ENCODE data around the gene SELPLG. TPM values are rescaled to one million over a fixed set of nuclear protein-coding genes. Genes with fewer than 3 reads are reported as not detected.

SELPLG gene
- total RNA-seq, 4 donors from 2014 or later, result 0.19 to 5.0 (median 2.6) TPM

- Histone ChIP-seq H3K36me3 (no peaks in the 10 kb centered on the region), H3K4me1 (no peaks in the 10 kb centered on the region), H3K27ac (peak overlapping the region in 1 of 4 donors; percentile 36), H3K9me3 (no peaks in the 10 kb centered on the region), H3K4me3 (no peak overlapping the region), H3K27me3 (no peaks in the 10 kb centered on the region)
- intact Hi-C loops (cut with DNase I; ENCODE audit: low total_unique reads) (no loop called here), in situ Hi-C loops (cut with MboI; ENCODE audit: low sequenced_read_pairs in 4 of 4) (no loop called here)
- no peak for DNase-seq
- TF ChIP-seq CTCF (IDR thresholded peaks at IDR 0.05 in 4 of 5, conservative IDR thresholded peaks at IDR 0.05 in 1 of 5), result no peak
- no peak for TF ChIP-seq POLR2A (IDR thresholded peaks at IDR 0.05)
- ATAC-seq, result no peak
Measured at GRCh38 chr12:108584456-108585065, 49.1 kb downstream of the SELPLG start.

- in situ Hi-C loops (cut with MboI; ENCODE audit: low sequenced_read_pairs in 4 of 4), result no loop called here
- no peak for ATAC-seq
Measured at GRCh38 chr12:108583991-108584390, 49.7 kb downstream of the SELPLG start.

GRCh38 chr12:108582978-108583770 lies 50.5 kb downstream of the SELPLG start:
- Histone ChIP-seq H3K9me3 (no peaks in the 10 kb centered on the region), H3K36me3 (no peaks in the 10 kb centered on the region), H3K4me1 (no peaks in the 10 kb centered on the region), H3K27ac (no peak overlapping the region), H3K4me3 (no peak overlapping the region), H3K27me3 (no peaks in the 10 kb centered on the region)
- no peak for TF ChIP-seq POLR2A (IDR thresholded peaks at IDR 0.05)
- TF ChIP-seq CTCF (IDR thresholded peaks at IDR 0.05 in 4 of 5, conservative IDR thresholded peaks at IDR 0.05 in 1 of 5), result no peak
- intact Hi-C loops (cut with DNase I; ENCODE audit: low total_unique reads), result no loop called here
- DNase-seq, result no peak
- in situ Hi-C loops (cut with MboI; ENCODE audit: low sequenced_read_pairs in 4 of 4), result no loop called here
- no peak for ATAC-seq

More at GRCh38 chr12:108583991-108584390, 49.7 kb downstream of the SELPLG start:
- Histone ChIP-seq H3K36me3 (no peaks in the 10 kb centered on the region), H3K4me3 (no peak overlapping the region), H3K4me1 (no peaks in the 10 kb centered on the region), H3K27ac (peak overlapping the region in 1 of 4 donors; percentile 36), H3K9me3 (no peaks in the 10 kb centered on the region), H3K27me3 (no peaks in the 10 kb centered on the region)
- no peak for DNase-seq
- no peak for TF ChIP-seq CTCF (IDR thresholded peaks at IDR 0.05 in 4 of 5, conservative IDR thresholded peaks at IDR 0.05 in 1 of 5)
- no peak for TF ChIP-seq POLR2A (IDR thresholded peaks at IDR 0.05)
- intact Hi-C loops (cut with DNase I; ENCODE audit: low total_unique reads), result no loop called here

- Histone ChIP-seq H3K4me1 (no peaks in the 10 kb centered on the region), H3K27me3 (no peaks in the 10 kb centered on the region), H3K9me3 (no peaks in the 10 kb centered on the region), H3K4me3 (no peak overlapping the region), H3K27ac (no peak overlapping the region), H3K36me3 (no peaks in the 10 kb centered on the region)
- intact Hi-C loops (cut with DNase I; ENCODE audit: low total_unique reads) (no loop called here), in situ Hi-C loops (cut with MboI; ENCODE audit: low sequenced_read_pairs in 4 of 4) (no loop called here)
- no peak for DNase-seq
- TF ChIP-seq CTCF (IDR thresholded peaks at IDR 0.05 in 4 of 5, conservative IDR thresholded peaks at IDR 0.05 in 1 of 5), result no peak
- no peak for TF ChIP-seq POLR2A (IDR thresholded peaks at IDR 0.05)
- no peak for ATAC-seq
Measured at GRCh38 chr12:108582509-108582908, 51.2 kb downstream of the SELPLG start.
